Suprapubic skin (tissue), 4 donors: ENCODE data around the gene URAD.

ENCODE experiments used
- POLR2A ChIP-seq, 2 donors: fragments of 450-650 bp; IDR thresholded peaks; one replicate each; pipeline ENCODE4 v1.6.1; 2017; ENCODE audit warnings: antibody characterized with exemption in 2 of 2, mild to moderate bottlenecking in 2 of 2, moderate library complexity in 2 of 2
- POLR2AphosphoS5 ChIP-seq, 3 donors: sonication (generic); formaldehyde crosslinking; IDR thresholded peaks; one replicate each; pipeline ENCODE4 v1.6.1; 2017; ENCODE audit warnings: antibody characterized with exemption in 3 of 3
- TF ChIP-seq, protein P1 (sequence below), 2 donors: fragments of 200-600 bp in 1 of 2; fragments of 450-650 bp in 1 of 2; sonication (generic) in 1 of 2; IDR thresholded peaks; one replicate each; pipeline ENCODE4 v1.5.1; 2016 to 2019; ENCODE audit warnings: antibody characterized with exemption in 2 of 2, mild to moderate bottlenecking in 1 of 2, moderate library complexity in 1 of 2

DNA sequence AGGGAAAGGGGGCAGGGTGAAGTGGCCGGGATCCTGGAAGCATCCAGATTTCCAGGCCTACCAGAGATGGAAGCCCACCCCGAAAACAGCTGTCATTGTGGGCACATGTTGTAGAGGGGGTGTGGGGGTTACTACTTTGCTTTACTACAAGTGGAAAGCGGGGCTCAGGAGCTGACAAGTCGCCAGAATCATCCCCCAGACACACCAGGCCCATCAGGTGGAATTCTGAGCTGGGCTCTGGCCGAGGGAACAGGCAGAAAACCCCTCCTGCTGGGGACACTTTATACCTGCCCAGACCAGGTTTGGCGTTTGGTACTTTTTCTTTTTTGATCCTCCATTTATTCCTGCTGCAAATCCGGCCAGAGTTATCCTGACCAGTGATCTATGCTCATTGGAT is 23.2 kb downstream of the URAD start:
- TF ChIP-seq POLR2AphosphoS5 (IDR thresholded peaks at IDR 0.05) (no peak), POLR2A (IDR thresholded peaks at IDR 0.05) (no peak)
- TF ChIP-seq, protein P1, sequence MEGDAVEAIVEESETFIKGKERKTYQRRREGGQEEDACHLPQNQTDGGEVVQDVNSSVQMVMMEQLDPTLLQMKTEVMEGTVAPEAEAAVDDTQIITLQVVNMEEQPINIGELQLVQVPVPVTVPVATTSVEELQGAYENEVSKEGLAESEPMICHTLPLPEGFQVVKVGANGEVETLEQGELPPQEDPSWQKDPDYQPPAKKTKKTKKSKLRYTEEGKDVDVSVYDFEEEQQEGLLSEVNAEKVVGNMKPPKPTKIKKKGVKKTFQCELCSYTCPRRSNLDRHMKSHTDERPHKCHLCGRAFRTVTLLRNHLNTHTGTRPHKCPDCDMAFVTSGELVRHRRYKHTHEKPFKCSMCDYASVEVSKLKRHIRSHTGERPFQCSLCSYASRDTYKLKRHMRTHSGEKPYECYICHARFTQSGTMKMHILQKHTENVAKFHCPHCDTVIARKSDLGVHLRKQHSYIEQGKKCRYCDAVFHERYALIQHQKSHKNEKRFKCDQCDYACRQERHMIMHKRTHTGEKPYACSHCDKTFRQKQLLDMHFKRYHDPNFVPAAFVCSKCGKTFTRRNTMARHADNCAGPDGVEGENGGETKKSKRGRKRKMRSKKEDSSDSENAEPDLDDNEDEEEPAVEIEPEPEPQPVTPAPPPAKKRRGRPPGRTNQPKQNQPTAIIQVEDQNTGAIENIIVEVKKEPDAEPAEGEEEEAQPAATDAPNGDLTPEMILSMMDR (IDR thresholded peaks at IDR 0.05), result no peak
